ENCODE results near the gene OR4K13.

The OR4K13 gene, protein sequence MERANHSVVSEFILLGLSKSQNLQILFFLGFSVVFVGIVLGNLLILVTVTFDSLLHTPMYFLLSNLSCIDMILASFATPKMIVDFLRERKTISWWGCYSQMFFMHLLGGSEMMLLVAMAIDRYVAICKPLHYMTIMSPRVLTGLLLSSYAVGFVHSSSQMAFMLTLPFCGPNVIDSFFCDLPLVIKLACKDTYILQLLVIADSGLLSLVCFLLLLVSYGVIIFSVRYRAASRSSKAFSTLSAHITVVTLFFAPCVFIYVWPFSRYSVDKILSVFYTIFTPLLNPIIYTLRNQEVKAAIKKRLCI

DNA sequence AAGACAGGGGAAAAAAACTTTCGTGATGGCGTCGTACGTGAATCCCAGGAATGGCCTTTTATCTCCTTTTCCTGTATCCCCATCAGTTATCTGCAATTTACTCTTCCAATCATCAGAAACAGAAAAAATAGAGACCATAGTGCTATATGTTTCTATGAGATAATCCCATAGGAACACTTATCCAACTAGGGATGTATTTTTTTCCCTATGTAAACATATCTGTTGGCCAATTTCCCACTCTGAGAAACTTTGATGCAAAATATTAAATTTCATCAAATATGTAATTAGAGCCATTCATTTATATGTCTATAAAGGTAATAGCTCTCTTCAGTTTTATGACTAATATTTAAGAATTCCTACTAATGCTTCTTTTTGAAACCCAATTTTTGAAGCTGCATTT is at the start of gene OR4K13:
Gene OR4K13 (minus strand): TSS at position 101 of the 400 bp plus-strand sequence. CDS start 1,280 bp downstream, outside the sequence.
- no peak for DNase-seq

DNA sequence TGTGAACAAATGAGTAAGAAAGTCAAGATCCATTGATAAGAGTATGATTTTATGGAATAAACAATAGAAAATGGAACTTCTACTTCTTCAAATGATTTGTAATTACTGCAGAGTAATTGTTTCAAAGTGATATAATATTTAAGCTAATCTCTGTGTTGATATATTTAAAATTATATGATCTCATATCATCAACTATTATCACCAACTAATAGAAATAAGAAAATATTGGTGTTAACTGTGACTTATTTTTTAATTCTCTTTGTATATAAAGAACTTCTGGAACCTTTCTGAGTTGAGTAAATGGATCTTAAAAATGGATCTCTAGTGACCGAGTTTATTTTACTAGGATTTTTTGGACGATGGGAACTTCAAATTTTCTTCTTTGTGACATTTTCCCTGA is 23.9 kb upstream of the OR4K13 start, which contains the start of gene OR4L1:
Gene OR4L1 (plus strand): TSS at position 301 of the 400 bp plus-strand sequence. CDS start 0 bp downstream, at position 301.
- DNase-seq: no peak

DNA sequence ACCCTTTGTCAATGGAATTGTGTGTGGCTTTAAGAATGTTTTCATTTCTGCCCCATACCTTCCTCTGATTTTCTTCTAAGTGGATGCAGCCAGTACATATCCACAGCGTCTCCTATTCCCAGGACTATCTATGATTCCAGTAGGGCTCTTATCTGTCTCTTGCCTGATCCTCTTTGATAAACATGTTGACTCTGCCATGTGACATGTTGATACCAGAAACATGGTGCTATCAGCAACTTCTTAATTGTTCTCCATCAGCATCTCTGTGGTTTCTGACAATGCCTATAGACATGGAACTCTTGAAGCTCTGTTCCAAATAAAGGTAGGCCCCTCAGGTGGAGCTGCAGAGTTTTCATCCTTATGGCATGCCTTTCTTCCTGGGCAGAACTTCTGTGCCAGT is 12.4 kb upstream of the OR4K13 start:
- DNase-seq: no peak

DNA sequence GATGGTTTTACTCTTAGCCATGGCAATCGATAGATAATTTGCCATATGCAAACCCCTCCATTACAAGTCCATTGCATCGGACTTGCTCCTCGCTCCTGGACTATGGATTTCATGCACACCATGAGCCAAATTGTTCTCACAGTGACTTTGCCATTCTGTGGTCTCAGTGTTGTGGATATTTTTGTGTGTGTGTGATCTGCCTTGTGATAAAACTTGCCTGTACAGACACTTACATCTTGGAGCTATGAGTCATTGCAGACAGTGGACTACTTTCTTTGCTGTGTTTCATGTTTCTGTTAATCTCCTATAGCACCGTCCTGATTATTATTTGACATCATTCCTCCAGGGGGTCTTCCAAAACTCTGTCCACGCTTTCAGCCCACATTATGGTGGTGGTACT is 8.4 kb upstream of the OR4K13 start:
- no peak for DNase-seq

DNA sequence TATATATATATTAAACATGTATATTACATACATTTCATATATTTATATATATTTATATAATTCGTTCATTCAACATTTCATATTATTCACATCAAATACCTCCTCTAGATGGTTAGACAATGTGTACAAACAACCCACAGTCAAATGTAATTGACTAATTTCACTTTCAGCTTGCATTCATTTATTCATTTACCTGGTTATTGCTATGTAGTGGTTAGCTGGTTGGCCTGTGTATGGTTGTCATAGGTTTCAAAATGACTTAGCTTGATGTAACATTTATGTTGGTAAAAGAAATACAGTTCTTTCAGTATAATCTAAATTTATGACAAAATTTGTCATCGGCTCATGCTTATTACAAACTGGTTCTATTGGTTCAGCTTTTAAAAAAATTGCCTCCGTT is 389 bp downstream of the OR4K13 start:
- no peak for DNase-seq

DNA sequence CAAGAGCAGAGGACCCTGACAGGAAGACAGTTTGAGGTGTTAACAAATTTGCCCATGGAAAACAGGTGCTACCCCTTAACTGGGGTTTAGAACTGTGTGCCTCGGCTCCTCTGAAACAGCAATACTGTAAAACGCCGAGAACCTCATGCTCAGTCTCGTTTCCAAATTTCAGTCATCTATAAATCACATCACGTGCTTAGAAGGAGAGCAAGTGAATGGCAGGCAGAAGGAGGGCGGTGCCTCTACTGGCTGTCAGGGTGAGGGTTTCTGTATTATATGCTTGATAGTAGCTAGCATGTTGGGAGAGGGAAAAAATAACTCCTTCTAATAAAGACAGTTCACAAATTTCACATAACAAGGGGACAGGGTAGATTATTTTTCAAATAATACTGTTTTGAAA is 4.8 kb downstream of the OR4K13 start:
- no peak for DNase-seq

DNA sequence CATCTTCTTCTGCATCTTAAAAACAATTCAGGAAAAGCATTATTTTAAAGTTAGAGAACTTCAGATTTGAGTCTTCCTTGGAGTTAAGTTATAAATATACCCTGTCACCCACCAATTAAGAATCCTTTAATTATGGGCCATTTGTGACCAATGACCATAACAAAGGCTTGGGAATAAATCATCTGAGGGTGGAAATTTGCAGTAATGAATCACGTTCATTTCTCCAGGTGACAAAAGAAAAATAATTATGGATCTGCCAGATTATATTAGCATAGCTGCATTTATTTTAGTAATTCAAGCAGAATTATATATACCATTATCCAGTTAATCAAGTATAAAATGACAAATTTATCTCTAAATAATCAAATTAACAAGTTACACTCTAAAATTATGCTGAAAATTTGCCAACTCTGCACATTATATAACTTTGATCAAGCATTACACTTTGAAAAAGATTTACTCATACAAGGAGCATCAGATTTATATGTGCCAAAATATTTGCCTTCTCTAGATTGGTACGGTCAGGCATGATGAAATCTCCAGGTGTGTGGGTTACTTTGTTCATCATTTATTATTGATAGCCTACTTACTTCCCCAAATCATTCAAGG is 16.5 kb downstream of the OR4K13 start, which contains the start of gene OR4K14:
Gene OR4K14 (minus strand): TSS at position 51 of the 609 bp plus-strand sequence. CDS start 4,114 bp downstream, outside the sequence.
- DNase-seq: no peak

DNA sequence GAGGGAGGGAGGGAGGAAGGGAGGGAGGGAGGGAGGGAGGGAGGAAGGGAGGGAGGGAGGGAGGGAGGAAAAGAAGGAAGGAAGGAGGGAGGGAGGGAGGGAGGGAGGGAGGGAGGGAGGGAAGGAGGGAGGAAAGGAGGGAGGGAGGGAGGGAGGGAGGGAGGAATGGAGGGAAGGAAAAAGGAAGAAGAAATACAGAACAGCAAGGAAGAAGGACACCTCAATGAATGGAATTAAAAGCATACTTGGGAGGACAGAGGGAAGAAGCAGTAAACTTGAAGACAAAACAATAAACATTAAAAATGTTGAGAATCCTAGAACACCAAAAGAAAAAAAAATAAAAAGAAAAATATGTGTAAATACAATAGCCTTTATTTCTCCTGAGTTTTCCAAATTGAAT is 27.7 kb downstream of the OR4K13 start:
- DNase-seq: no peak

DNA sequence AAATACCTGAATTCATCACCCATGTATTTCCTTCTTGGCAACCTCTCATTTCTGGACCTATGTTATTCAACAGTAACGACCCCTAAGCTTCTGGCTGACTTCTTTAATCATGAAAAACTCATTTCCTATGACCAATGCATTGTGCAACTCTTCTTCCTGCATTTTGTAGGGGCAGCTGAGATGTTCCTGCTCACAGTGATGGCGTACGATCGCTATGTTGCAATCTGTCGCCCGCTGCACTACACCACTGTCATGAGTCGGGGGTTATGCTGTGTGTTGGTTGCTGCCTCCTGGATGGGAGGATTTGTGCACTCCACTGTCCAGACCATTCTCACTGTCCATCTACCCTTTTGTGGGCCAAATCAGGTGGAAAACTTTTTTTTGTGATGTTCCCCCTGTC is 33.5 kb downstream of the OR4K13 start:
- DNase-seq: no peak

DNA sequence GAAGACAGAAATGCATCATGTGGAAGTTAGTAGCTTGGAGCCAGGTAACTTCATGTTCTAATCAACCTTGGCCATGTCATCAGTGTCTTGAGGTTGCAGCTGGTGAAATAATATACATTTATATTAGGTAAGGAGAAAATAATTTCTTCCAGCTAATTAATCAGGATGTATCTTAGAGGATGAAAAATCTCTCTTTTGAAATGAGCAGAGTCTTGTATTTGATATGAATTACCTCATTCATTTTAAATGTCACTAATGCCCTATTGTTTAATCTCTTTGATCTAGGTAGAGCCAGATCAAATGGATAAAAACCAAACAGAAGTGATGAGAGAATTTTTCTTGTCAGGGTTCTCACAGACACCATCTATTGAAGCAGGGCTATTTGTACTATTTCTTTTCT is 34.0 kb downstream of the OR4K13 start, which contains the start of gene OR4Q2:
Gene OR4Q2 (plus strand): TSS at position 301 of the 400 bp plus-strand sequence.
- no peak for DNase-seq

DNA sequence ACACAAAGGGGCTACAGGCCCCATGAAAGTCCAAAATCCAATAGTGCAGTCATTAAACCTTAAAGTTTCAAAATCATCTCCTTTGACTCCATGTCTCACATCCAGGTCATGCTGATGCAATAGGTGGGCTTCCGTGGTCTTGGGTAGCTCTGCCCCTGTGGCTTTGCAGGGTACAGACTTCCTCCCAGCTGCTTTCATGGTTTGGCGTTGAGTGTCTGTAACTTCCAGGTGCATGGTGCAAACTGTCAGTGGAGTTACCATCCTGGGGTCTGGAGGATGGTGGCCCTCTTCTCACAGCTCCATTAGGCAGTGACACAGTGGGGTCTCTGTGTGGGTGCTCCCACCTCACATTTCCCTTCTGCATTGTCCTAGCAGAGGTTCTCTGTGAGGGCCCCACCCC is 42.4 kb downstream of the OR4K13 start:
- DNase-seq: no peak
